ENCODE data around the gene HDGFL1.

HDGFL1 gene

DNA sequence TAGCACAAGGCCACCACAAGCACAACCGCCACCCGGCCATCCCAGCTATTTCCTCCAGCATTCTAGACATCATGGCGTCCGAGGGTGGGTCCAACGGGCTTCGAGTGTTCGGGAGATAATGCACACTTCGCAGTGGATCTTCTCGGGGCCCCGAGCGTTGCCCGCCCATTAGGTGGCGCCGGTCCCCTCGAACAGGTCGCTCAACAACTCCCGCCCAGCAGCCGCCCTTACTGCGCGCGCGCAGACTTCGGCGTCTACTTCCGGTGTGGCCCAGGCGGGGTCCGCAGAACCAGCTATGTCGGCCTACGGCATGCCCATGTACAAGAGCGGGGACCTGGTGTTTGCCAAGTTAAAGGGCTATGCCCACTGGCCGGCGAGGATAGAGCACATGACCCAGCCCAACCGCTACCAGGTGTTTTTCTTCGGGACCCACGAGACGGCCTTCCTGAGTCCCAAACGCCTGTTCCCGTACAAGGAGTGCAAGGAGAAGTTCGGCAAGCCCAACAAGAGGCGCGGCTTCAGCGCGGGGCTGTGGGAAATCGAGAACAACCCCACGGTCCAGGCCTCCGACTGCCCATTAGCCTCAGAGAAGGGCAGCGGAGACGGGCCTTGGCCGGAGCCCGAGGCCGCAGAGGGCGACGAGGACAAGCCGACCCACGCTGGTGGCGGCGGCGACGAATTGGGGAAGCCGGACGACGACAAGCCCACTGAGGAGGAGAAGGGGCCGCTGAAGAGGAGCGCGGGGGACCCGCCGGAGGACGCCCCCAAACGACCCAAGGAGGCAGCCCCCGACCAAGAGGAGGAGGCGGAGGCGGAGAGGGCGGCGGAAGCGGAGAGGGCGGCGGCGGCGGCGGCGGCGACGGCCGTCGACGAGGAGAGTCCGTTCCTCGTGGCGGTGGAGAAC lies at the start of gene HDGFL1:
TSS of gene HDGFL1 (plus strand) at position 286 of the 904 bp plus-strand sequence. CDS start at position 296, 10 bp downstream.
- DNase-seq (ENCODE audit: insufficient read length, low spot score) (no peak), FAIRE-seq (no peak)

DNA sequence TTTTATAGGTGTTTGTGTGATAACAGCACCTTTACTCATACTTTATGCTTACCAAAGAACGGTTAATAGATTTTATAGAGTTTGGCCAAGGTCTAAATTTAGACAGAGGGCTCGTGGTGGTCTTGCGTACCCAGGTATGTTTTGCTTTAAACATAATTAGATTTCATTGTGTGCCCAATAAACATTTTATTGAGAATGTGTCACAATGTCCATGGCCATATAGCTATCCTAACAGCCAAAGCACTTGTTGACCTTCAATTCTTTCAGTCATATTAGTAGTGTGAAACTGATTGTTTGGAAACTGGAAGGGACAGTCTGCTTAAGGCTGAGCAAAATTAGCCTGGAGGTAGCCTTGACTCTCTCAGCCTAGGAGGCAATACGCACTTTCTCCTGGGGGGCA lies 48.3 kb upstream of the HDGFL1 start:
- FAIRE-seq (no peak), DNase-seq (ENCODE audit: insufficient read length, low spot score) (no peak)

DNA sequence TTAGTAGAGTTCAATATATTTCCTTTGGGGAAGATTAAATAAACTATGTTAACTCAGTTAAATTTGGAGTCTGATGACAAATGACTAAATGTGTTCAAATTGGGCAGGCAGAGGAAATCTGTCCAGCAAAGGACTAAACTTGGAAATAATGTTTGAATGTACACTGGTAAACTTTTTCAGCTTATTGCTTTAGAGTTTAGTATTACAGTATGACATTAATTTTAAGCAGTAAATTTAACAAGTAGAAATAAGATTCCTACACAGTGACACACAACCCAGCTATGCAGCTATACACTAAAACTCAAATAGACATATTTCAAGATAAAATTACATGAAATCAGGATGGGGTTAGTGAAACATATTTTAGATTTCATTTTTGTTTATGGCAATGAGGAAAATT lies 42.6 kb upstream of the HDGFL1 start:
- DNase-seq (ENCODE audit: insufficient read length, low spot score) (no peak), FAIRE-seq (no peak)

DNA sequence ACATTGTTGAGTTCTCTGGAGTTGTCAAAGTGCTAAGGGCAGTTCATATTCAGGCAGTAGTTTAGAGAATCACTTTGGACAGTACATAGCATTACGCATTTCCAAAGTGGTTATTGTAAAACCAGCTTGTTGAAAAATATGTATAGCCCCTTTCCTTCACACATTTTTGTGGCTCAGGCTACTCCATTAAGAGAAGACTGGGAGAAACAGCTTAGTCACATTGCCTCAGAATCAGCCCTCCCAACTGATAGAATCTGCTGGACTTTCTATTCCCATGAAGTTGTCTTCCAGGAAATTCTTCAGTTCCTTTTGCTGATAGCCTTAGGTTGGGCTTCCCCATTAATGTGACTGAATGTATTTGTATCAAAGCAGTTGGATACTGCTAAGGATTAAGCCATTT lies 39.5 kb upstream of the HDGFL1 start:
- DNase-seq (ENCODE audit: insufficient read length, low spot score) (no peak), FAIRE-seq (no peak)

DNA sequence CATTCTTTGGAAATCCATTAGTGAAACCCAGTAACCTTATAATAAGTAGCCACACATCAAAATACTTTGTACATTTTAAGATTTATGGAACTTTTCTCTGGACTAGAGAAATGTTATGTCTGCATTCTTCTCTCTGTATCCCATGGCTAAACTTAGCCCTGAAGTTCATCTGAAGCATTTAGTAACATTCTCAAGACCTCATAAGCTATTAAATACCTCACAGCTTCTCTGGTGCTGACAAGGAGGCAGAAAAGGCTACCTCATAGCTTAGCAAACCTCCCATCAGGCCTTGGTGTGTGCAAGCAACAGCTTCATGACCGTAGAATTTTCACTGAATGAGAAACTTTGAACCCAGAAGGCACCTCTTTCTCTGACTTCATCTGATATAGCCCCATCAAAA lies 38.9 kb upstream of the HDGFL1 start:
- DNase-seq (ENCODE audit: insufficient read length, low spot score): no peak
- no peak for FAIRE-seq

DNA sequence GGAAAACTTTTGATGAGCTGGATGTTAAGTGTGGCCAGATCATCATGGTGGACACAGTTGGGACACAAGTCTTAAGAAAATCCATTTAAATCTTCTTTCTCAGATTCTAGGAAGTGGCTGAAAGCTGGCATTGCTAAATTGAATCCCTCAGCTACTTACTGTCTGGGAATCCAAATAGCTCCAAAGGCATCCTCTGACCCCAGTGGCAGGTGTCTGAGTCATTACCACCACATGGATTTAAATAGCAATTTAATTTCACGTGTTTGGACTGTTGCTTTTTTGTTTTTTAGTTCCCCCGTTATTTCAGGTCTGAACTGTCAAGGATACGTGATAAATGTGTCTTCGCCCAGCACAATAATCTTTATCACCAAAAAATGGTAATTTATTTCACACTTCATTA lies 33.2 kb upstream of the HDGFL1 start:
- no peak for DNase-seq (ENCODE audit: insufficient read length, low spot score)
- FAIRE-seq: no peak

DNA sequence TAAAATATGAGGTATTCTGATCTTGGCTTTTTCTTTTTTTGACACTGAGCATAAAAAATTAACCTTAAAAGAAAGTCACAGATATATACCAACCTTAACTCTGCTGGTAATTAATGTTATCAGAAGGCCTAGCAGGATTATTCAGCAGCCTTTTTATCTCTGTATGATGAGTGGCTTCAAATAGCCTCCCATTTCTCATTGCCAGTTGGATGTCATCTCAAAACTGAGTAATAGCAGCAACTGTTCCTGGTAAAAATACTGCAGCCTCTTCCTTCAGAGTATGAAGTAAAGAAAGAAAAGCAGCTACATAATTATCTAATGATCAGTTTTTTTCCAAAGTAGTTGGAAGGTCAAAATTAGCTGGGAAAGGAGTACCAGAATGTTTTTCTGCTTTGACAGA lies 24.9 kb upstream of the HDGFL1 start:
- DNase-seq (ENCODE audit: insufficient read length, low spot score): no peak
- no peak for FAIRE-seq

DNA sequence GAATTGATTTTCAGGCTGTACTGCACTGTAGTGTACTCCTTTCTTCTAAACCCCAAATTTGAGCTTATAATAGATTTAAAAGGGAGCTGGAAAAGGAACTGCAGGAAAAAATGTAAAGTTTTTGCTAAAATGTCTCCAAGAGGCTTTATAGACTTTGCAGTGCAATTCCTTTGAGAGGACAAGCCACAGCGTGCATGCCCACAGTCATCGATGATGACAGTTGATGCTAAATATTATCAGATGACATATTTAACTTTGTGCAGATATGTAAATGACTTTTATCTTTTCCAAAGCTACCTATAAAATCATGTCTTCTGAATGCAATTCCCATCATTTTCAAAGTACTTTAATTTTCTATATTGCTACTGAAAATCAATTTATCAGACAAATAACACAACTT lies 24.3 kb upstream of the HDGFL1 start:
- DNase-seq (ENCODE audit: insufficient read length, low spot score) (no peak), FAIRE-seq (no peak)

DNA sequence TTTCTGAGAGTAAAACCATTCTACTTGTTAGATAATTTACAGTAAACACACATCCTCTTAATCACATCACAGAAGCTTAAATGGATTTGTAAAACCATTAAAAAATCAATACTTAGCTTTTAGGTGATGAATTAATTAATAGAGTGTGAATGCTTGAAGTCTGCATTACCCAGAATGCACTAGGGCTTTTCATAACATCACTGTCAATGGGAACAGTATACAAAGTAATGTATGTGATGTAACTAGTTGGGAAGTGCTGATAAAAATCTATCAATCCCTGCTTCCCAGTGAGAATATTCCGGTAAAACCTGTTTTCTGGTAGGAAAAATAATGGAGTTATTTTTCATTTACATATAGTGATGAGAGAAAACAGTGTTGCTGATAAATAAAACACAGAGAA lies 23.1 kb upstream of the HDGFL1 start:
- DNase-seq (ENCODE audit: insufficient read length, low spot score) (no peak), FAIRE-seq (no peak)

DNA sequence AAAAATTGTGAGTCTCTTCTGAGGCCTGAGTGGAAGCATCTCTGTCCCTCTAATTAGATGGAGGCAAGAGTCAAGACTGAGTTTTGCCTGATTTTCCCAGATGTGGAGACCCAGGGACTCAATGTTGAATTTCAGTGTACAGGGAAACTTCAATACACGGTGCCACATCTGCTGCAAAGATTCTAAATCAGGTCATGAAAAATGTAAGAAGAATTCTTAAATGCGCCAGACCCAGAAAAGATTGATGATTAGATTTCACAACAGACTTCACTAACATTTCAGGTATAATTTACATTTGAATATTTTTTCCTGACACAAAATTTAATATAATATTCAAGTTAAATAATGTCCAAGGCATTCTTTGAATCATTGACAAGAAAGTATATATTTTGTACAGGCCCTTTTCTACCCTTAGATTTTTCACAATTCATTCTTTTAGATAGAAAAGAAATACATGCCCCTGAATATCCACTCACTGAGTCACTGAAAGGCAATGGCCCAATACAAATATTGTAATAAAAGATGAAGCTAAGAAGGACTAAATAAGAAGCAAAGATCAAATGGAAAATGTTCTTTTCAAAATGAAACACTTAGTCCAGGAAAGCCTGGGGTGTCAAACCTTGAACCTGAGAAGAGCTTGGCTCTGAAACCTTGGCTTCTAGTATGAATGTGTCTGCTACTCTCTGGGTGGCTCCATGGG lies 18.2 kb upstream of the HDGFL1 start:
- FAIRE-seq (no peak), DNase-seq (ENCODE audit: insufficient read length, low spot score) (no peak)

DNA sequence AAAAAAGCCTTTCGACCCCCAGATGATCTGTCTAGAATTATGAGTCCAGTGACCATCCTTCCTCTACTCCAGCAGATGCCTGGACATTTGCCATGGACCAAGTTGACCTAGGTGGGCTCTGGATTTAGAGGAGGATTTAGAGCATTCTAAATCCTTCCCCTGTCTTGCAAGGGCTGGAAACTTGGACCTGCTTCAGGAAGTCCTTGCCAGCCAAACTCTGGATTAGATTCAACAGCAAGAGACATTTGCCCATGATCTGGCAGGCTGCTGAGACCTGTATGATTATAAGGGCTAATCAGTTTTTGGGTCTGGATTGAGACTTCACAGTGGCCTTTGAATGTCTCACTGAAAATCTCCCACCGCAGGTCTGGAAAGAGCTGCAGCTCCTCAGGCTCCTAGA lies 13.1 kb upstream of the HDGFL1 start:
- FAIRE-seq: no peak
- DNase-seq (ENCODE audit: insufficient read length, low spot score): no peak

DNA sequence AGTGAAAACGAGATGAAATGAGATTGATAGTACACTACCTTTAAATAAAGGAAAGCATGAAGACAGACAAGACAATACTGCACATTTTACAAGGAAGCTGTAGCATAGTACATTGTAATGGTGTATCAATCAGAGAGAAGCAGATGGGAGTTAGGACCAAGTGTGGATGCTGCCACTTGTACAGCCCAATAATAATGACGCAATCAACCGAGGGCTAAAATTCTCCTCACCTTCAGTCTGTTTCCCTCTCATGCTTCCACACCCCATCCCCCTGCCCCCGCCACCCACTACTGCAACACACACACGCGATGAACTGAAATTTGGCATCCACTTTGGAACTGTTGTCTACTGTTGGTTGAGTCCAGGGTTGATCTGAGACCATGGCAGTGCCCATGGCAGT lies 12.4 kb upstream of the HDGFL1 start:
- FAIRE-seq (no peak), DNase-seq (ENCODE audit: insufficient read length, low spot score) (no peak)

DNA sequence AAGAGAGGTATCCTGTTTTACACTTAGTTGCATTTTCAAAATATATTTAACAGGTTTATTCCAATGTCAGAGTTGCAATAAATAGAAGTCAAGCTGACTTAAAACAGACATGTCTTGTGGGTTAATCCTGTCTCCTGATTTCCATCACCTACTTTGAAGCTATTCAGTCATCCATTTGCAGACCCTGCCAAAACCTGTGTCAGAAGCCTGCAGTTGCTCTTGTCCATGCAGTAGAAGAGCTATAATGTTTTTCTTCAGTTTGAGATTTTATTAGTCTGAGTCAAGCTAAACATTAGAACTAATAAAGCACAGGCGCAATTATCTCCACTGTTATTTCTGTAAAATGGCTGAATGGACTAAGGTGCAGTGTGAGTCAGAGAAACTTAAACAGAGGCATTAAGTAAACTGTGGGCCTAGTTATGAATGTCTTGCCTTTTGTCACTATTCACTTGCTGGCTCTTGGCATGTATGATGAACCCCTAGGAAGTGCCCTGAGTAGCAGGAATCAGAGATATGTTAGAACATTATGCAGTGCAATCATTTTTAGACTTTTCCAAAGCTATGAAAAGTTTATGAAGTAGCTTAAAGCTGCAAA lies 11.0 kb upstream of the HDGFL1 start:
- no peak for DNase-seq (ENCODE audit: insufficient read length, low spot score)
- no peak for FAIRE-seq

DNA sequence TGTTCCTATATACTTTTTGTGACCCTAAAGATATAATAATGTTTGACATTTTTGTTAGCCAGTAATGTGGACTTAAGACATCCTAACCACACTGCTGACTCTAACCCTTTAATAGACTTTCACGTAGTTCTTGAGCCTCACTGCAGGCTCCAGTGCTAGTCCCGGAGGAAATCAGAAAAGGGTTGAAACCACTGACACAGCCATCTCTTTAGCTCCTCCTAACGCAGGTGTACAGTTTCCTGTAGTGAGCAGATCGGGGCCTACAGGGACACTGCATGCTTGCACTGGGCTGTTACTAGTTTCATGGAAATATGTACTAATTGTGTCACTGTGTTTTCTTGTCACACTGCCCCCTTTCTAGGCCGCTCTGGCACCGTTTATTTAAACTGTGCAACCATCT lies 512 bp upstream of the HDGFL1 start:
- FAIRE-seq (no peak), DNase-seq (ENCODE audit: insufficient read length, low spot score) (no peak)

DNA sequence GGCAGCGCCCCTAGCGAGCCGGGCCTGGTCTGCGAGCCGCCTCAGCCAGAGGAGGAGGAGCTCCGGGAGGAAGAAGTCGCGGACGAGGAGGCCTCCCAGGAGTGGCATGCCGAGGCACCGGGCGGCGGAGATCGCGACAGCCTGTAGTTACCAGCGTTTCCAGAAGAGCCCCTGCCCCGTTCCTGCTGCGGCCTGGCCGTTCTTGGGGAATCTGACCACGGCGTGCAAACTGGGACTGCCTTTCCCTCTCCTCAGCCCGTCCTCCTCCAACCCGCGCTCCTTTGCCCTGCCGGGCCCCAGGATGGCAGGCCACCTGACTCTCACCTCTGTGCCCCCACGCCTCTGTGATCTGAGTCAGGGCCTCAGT lies 802 bp downstream of the HDGFL1 start:
- DNase-seq (ENCODE audit: insufficient read length, low spot score): no peak
- FAIRE-seq: no peak

DNA sequence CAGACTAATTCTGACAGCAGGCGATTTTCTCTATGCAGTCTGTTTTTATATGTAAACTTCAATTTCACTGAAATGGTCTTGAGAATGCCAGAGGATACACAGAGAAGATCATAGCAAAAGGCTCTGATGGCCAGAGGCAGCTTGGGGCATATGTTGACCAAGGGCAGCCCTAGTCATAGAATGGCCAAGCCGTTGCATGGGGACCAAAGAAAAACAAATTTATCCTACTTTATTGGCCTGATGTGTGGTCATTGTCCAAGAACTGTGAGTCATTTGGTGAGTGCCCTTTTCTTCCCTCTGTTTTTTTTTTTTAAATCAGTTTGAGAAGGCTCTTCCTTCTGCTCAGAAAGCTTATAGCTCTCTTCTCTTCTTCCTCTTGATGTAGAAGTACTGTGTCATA lies 5.8 kb downstream of the HDGFL1 start:
- FAIRE-seq (no peak), DNase-seq (ENCODE audit: insufficient read length, low spot score) (no peak)

DNA sequence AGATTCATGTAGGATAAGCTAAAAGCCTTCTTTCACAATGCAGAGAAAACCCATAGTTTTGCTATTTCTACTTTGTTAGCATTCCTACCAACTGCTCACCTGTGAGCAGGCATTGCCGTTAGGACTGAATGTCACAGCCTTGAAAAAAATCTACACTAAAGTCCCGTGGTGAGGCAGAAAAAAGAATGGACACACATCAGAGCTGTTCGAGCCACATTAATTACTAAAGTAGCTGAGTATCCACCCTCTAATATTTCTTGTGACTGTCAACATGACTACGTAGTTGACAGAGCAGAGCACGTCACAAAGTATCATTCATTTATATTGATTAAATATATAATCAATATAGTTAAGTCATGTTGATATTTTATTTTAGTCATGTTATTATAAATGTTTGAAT lies 10.1 kb downstream of the HDGFL1 start:
- no peak for DNase-seq (ENCODE audit: insufficient read length, low spot score)
- FAIRE-seq: no peak

DNA sequence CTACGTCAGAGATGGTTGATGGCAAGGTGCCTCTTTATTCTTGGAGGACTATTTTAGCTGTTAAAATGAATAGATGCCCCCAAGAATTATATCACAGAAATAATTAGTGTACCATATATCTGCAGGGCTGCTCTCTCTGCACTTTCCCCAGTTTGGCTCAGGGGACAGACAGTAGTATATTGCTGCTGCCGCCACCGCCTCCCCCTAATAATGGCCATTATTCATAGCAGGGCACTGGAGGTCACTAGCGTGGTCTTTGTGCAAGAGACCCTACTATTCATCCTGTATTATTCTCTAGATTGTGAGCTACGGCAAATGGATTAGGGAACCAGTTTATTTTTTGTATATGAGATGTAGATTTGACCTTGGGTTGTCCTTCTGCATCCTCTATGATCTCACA lies 11.0 kb downstream of the HDGFL1 start:
- FAIRE-seq (no peak), DNase-seq (ENCODE audit: insufficient read length, low spot score) (no peak)

DNA sequence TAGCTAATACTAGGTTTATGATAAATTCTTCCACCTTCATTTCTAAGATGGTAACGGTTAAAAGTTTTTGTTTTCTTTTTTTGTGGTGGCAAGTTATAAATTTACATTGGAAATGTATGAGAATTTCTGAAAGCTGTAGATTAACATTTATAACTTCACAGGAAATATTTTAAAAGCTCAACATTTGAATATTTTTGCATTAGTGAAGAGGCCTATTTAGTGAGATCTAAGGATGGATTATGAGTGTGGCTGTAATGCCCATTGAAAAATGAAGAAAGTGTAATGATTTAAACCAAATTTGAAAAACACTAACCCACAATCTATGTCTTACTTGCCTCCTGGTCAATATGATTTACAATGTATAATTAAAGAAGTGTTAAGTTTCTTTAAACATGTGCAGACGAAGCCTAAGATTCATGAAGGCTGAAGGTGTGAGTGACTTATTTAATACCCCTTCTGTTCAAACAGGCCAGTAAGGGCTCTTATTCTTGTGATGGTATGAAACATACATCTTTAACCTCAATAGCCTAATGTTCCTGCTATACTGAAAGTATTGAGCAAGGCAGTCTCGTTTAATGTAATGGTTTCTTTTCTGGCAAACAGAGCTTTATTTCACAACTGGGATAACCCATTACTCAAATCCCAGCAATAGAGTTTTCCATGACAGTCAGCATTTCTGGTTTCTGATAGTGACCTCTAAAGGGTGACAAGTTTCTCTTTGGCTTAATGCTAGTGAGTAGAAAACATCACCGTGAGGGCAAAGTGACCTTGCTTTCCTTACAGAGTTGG lies 13.2 kb downstream of the HDGFL1 start:
- peak; percentile 23 for FAIRE-seq

DNA sequence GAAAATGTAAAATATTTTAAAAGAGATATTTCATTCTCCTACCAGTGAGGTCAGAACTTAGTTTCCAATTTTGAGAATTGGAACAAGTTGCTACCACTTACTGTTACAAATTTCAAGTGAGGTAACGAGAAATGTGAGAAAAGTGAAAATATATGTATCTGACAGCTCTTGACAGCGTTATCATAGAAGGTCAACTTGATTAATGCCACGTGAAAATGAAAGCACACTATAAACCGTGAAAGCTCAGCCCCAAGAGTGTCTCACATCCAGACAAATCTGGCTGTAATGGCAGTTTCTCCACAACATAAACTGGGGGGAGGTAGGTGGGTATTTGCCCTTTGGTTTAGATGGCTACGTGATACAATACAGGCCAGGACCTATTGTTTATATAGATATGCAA lies 13.9 kb downstream of the HDGFL1 start:
- DNase-seq (ENCODE audit: insufficient read length, low spot score): no peak
- no peak for FAIRE-seq

More for the DNA sequence above, 13.2 kb downstream of the HDGFL1 start:
- DNase-seq (ENCODE audit: insufficient read length, low spot score): no peak

DNA sequence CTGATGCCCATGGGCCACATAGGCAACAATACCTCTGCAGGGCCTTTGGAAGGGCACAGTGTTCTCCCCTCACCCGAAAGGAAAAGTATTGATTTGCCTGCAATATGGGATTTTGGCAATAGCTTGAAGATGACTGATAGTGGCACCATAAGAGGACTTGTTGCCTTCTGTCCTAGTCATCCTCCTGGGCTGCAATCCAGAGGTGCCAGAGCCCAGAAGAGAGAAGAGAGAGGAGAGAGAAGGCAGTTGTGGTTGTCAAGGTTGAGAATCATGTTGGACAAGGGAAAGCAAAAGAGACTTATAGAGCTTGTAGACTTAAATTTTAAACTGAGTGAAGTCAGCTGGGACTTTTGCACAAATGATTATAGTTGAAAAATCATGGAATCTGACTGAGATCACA lies 14.6 kb downstream of the HDGFL1 start:
- no peak for FAIRE-seq

More for the DNA sequence above, 14.6 kb downstream of the HDGFL1 start:
- no peak for DNase-seq (ENCODE audit: insufficient read length, low spot score)

All from HTR-8/SVneo (cell line).